K562 (cell line): ENCODE results near the gene MAP2K7. TPM values are rescaled to one million over a fixed set of nuclear protein-coding genes. Genes with fewer than 3 reads are reported as not detected.

ENCODE experiments used
- CBX3 ChIP-seq, 2 experiments: IDR thresholded peaks; 1 replicate in 1 of 2; 2 replicates in 1 of 2; pipeline ENCODE4 v1.6.1; 2012; ENCODE audit warnings: inconsistent platforms in 2 of 2, low read length in 2 of 2, borderline replicate concordance in 1 of 2, control low read depth in 1 of 2
- JUND ChIP-seq, 2 experiments: IDR thresholded peaks; 2 replicates in 1 of 2; 3 replicates in 1 of 2; pipeline ENCODE4 v1.6.1; 2011; ENCODE audit warnings: borderline replicate concordance in 2 of 2, low read depth in 2 of 2, low read length in 2 of 2, improper control_type of control experiment in 1 of 2, missing biosample characterization in 1 of 2, missing genetic modification characterization in 1 of 2, missing genetic modification reagents in 1 of 2
- REST ChIP-seq, 2 experiments: fragments of 450-650 bp; formaldehyde crosslinking in 1 of 2; IDR thresholded peaks; 2 replicates each; pipeline versions ENCODE4 v1.4.0 to v1.6.1; 2014 to 2020; ENCODE audit warnings: mild to moderate bottlenecking in 2 of 2, borderline replicate concordance in 1 of 2, low read depth in 1 of 2
- SIN3A ChIP-seq, 2 experiments: fragments of 150-350 bp in 1 of 2; IDR thresholded peaks; 2 replicates each; pipeline ENCODE4 v1.6.1; 2011 to 2016; ENCODE audit warnings: borderline replicate concordance in 2 of 2, low read depth in 2 of 2, low read length in 2 of 2, mild to moderate bottlenecking in 2 of 2, moderate library complexity in 2 of 2; ENCODE audit not compliant: control insufficient read depth in 1 of 2
- SREBF1 ChIP-seq: fragments of 150-350 bp; IDR thresholded peaks from 2 replicates; pipeline ENCODE4 v1.6.1; 2014; ENCODE audit warnings: antibody characterized with exemption, low read depth, low read length, borderline replicate concordance
- STAG1 ChIP-seq: sonication (generic); formaldehyde crosslinking; IDR thresholded peaks from 2 replicates; pipeline ENCODE4 v1.5.0; 2020; ENCODE audit warnings: missing genetic modification reagents, borderline replicate concordance
- ZNF24 ChIP-seq: fragments of 450-650 bp; IDR thresholded peaks from 2 replicates; pipeline ENCODE4 v1.6.1; 2016
- ZNF41 ChIP-seq: fragments of 250-450 bp; sonication (Bioruptor Pico); conservative IDR thresholded peaks from 2 replicates; pipeline ENCODE4 v1.4.0; 2020; ENCODE audit warnings: mild to moderate bottlenecking
- polyA plus RNA-seq, 8 experiments: library from polyadenylated mRNA; depleted of rRNA in 4 of 8; stranded (reverse) in 5 of 8; unstranded in 3 of 8; fragments of >200 nt; fragmentation: Nextera tagmentation in 2 of 8; fragmentation: Illumina TruSeq in 1 of 8; extraction: Ambion mirVana in 2 of 8; extraction: Trizol in 1 of 8; gene quantifications; 2 replicates each; pipeline versions ENCODE4 v1.2.1 to v1.2.3, GENCODE V29; 2011 to 2014; ENCODE audit warnings: inconsistent platforms in 1 of 8, missing spikeins in 1 of 8
- total RNA-seq, 7 experiments: library from RNA; depleted of rRNA in 6 of 7; stranded (reverse); fragments of >200 nt in 6 of 7; fragmentation: Illumina TruSeq in 2 of 7; extraction: Trizol in 2 of 7; gene quantifications; 2 replicates each; pipeline versions ENCODE4 v1.2.1 to v1.2.3, GENCODE V29; 2011 to 2021; ENCODE audit warnings: low replicate concordance in 1 of 7
- TF ChIP-seq, protein P1 (sequence below): sonication (generic); formaldehyde crosslinking; IDR thresholded peaks from 2 replicates; pipeline ENCODE4 v1.8.0; 2022; ENCODE audit warnings: mild to moderate bottlenecking, missing genetic modification reagents
- TF ChIP-seq, protein P2 (sequence below): fragments of 450-650 bp; conservative IDR thresholded peaks from 2 replicates; pipeline ENCODE4 v1.6.1; 2016; ENCODE audit warnings: missing genetic modification characterization, low read depth, mild to moderate bottlenecking, control low read depth, missing compliant biosample characterization

MAP2K7 gene
- total and polyA plus RNA-seq, 9 of the 15 experiments (the other 6 are each of a cell fraction or from before 2014, with no cell fraction given) = 0.51 to 45.8 (median 14.1) TPM

- TF ChIP-seq, protein P1, sequence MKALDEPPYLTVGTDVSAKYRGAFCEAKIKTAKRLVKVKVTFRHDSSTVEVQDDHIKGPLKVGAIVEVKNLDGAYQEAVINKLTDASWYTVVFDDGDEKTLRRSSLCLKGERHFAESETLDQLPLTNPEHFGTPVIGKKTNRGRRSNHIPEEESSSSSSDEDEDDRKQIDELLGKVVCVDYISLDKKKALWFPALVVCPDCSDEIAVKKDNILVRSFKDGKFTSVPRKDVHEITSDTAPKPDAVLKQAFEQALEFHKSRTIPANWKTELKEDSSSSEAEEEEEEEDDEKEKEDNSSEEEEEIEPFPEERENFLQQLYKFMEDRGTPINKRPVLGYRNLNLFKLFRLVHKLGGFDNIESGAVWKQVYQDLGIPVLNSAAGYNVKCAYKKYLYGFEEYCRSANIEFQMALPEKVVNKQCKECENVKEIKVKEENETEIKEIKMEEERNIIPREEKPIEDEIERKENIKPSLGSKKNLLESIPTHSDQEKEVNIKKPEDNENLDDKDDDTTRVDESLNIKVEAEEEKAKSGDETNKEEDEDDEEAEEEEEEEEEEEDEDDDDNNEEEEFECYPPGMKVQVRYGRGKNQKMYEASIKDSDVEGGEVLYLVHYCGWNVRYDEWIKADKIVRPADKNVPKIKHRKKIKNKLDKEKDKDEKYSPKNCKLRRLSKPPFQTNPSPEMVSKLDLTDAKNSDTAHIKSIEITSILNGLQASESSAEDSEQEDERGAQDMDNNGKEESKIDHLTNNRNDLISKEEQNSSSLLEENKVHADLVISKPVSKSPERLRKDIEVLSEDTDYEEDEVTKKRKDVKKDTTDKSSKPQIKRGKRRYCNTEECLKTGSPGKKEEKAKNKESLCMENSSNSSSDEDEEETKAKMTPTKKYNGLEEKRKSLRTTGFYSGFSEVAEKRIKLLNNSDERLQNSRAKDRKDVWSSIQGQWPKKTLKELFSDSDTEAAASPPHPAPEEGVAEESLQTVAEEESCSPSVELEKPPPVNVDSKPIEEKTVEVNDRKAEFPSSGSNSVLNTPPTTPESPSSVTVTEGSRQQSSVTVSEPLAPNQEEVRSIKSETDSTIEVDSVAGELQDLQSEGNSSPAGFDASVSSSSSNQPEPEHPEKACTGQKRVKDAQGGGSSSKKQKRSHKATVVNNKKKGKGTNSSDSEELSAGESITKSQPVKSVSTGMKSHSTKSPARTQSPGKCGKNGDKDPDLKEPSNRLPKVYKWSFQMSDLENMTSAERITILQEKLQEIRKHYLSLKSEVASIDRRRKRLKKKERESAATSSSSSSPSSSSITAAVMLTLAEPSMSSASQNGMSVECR (CRISPR knock-in tag) = no peak; the same call in 1 of the 2 replicates
- no peak for TF ChIP-seq SREBF1
- TF ChIP-seq, protein P2, sequence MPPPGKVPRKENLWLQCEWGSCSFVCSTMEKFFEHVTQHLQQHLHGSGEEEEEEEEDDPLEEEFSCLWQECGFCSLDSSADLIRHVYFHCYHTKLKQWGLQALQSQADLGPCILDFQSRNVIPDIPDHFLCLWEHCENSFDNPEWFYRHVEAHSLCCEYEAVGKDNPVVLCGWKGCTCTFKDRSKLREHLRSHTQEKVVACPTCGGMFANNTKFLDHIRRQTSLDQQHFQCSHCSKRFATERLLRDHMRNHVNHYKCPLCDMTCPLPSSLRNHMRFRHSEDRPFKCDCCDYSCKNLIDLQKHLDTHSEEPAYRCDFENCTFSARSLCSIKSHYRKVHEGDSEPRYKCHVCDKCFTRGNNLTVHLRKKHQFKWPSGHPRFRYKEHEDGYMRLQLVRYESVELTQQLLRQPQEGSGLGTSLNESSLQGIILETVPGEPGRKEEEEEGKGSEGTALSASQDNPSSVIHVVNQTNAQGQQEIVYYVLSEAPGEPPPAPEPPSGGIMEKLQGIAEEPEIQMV (tag) = no peak
- no peak for TF ChIP-seq ZNF41
- peak in 1 of 2 experiments; percentile 46; a peak in 1 of 4 replicates for TF ChIP-seq SIN3A (IDR thresholded peaks at IDR 0.05; ENCODE audit: borderline replicate concordance in 2 of 2, control insufficient read depth in 1 of 2, low read depth in 2 of 2, low read length in 2 of 2)
- TF ChIP-seq JUND (IDR thresholded peaks at IDR 0.05; ENCODE audit: borderline replicate concordance, low read depth, low read length) = peak; percentile 86
- peak; percentile 32; the same call in 1 of the 3 replicates for TF ChIP-seq JUND (tag; IDR thresholded peaks at IDR 0.05; ENCODE audit: borderline replicate concordance, low read depth, low read length)
- no peak for TF ChIP-seq ZNF24
- TF ChIP-seq CBX3 (IDR thresholded peaks at IDR 0.05; ENCODE audit: borderline replicate concordance in 1 of 2, low read length in 2 of 2) = no peak; a peak in 1 of 3 replicates
- TF ChIP-seq REST (IDR thresholded peaks at IDR 0.05; ENCODE audit: borderline replicate concordance) = peak; percentile 71
- TF ChIP-seq REST (CRISPR knock-in tag; IDR thresholded peaks at IDR 0.05; ENCODE audit: low read depth) = no peak
- no peak for TF ChIP-seq STAG1 (CRISPR knock-in tag)
Observed at GRCh38 chr19:7903244-7904073, at the start of gene MAP2K7 (continued).
